GM19240 (cell line): Measurements from ENCODE around the gene TMEM248.
"Not testable (repeated sequence)": the region's sequence is repeated elsewhere in the genome, so short reads cannot be mapped to it uniquely, and the experiment has no call there.

Experiments used
- DNase-seq: peaks from one replicate; pipeline ENCODE4 v3.0.0; 2011; ENCODE audit warnings: low spot score; ENCODE audit not compliant: insufficient read length

The TMEM248 gene

DNA sequence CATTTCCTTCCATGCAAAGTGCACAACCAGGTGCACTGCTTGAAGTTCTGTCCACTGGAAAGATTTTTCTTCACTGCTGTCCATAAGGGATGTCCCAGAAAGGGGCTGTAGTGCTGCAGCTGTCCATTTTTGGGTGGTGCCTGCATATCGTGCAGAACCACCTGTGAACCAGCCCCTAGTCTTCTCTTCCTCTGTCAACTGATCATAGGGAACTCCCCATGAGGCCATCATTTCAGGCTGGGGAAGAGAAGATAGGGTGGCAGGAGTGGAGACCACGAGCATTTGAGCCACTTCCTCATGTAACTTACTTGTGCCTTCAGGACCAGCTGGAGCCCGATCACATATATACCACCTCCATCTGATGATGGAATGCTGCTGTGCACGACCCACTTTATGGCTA is 12.4 kb upstream of the TMEM248 start:
- not testable (repeated sequence) for DNase-seq

DNA sequence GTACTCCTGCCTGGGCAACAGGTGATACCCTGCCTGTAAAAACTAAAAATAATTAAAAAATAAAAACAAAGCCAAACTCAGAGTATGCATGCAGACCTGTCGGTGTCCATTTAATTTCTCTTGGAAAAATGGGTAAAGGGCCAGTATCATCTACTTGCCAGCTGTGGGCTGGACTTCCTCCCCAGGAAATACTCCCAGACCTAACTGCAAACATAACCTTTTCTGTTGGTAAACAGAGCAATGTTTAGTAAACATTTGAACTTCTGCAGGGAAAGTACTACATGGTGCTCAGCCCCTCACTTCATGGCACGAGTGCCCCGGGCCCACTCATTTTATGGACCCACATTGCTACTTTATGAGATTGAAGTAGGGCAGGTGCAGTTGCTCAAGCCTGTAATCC is 10.2 kb upstream of the TMEM248 start:
- no peak for DNase-seq

DNA sequence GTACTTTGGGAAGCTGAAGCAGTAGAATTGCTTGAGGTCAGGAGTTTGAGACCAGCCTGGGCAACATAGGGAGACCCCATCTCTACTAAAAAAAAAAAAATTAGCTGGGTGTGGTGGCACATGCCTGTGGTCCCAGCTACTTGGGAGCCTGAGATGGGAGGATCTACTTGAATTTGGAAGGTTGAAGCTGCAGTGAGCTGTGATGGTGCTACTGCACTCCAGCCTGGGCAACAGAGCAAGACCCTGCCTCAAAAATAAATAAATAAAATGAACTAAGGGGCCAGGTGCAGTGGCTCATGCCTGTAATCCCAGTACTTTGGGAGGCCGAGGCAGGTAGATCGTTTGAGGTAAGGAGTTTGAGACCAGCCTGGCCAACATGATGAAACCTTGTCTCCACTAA is 9.8 kb upstream of the TMEM248 start:
- DNase-seq: not testable (repeated sequence)

GRCh38 chr7:66912195-66912594 is 8.8 kb upstream of the TMEM248 start:
- DNase-seq: no peak

DNA sequence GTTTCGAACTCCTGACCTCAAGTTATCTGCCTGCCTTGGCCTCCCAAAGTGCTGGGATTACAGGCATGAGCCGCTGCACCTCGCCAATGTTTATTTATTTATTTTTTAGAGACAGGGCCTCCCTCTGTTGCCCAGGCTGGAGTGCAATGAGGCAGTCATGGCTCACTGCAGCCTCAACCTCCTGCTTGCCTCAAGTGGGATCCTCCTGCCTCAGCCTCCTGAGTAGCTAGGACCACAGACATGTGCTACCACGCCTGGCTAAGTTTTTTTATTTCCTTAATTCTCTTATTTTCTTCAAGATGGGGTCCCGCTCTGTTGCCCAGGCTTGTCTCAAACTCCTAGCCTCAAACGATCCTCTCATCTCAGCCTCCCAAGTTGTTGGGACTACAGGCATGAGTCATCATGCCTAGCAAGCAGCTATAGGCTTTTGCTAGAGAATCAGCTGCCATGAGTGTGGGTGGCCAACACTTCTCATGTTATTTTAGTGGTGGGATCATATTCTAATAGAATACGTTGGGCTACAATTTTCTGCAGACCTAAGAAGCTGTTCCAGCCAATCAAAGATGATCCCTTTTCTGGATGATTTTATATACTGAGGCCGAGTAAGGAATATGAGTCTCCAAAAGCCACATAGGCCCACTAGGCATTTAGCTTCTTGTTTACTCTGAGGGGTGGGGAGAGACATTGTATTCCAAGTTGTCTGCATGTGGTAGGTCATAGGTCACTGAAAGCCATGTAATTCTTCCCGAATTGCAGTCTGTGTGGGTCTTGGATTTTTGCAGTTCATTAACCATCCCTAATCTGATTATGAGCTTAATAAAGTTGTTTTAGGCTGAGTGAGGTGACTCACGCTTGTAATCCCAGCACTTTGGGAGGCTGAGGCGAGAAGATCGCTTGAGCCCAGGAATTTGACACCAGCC is 7.6 kb upstream of the TMEM248 start:
- no peak for DNase-seq

DNA sequence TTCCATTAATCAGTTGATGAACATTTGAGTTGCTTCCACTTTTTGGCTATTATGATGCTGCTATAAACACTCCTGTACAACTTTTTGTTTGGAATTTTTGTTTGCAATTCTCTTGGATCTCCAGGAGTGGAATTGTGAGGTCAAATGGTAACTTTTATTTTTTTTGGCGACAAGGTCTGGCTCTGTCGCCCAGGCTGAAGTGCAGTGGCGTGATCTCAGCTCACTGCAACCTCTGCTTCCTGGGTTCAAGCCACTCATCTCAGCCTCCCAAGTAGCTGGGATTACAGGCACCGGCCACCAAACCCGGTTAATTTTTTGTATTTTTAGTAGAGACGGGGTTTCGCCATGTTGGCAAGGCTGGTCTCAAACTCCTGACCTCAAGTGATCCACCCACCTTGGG is 3.1 kb upstream of the TMEM248 start:
- not testable (repeated sequence) for DNase-seq

GRCh38 chr7:66919304-66919703 is 1.7 kb upstream of the TMEM248 start:
- DNase-seq: no peak

DNA sequence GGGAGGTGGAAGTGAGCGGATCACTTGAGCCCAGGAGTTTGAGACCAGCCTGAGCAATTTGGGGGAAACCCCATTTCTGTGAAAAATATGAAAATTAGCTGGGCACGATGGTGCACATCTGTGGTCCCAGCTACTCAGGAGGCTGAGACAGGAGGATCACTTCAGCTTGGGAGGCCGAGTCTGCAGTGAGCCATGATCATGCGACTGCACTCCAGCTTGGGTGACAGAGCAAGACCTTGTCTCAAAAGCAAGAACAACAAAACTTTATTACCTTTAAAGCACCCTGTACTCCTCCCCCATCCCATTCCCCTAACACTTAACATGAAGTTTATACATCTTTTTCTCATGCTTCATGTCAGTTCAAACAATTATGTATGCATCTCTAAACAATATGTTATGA is 1.3 kb upstream of the TMEM248 start:
- DNase-seq: no peak

DNA sequence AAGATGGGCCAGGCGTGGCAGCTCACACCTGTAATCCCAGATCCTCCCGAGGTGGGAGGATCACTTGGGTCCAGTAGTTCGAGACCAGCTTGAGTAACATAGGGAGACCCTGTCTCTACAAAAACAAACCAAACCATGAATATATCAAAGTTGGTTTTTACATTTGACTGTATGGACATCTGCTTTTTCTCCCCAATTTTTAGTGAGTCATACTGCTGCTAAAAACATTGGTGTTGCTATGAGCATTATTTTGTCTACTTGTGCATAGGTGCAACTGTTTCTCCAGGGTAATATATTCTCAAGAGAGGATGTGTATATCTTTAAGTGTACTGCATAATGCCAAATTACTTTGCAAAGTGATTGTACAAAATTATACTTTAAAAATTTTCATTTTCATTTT is 769 bp upstream of the TMEM248 start:
- no peak for DNase-seq

DNA sequence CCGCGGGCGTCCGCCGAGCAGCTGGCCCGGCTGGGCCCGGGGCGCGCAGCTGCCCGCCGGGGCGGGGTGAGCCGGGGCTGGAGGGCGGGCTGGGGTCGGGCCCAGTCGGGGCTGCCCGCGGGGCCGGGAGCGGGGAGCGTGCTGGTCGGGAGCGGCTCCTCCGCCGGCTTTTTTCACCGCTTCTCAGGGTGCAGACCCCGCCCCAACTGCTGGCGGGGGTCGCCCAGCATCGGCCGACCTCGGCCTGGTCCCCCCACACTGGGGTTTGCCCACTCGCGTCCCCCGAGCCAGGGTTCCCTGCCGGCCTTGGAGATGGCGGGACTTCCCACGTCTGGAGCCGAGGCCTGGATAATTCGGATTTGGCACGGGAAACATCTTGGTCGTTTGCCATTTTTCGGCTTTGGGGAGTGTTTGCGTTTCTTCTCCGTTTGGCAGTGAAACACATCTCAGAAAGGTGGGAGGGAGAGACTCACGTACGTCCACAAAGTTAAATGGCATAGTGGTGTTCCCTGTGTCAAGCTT is 432 bp downstream of the TMEM248 start:
- DNase-seq: no peak

DNA sequence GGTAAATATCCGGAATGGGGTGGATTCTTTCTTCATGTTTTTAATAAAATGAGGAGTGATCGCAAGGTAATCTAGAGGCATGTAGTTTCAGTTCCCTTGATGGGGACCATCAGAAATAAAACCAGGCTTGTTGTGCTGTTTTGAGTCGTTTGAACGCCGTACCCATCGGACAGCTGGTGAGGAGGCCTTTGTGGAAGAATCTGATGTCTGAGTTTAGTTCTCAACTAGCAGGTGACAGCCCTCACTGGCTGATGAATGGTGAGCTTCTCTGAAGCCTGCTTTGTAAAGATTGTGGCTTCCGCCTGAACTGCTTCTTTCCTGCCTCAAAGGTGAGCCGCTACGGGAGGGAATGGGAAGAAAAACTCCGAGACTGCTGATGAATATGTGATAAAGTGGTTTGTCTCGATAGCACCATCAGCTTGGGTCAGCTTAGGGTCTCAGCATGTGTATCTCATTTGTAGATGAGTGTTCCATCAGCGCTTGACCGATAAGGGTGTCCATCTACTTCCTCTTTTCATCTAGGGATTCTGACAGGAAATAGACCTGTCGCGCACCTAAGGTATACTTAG is 977 bp downstream of the TMEM248 start:
- peak; percentile 28 for DNase-seq

GRCh38 chr7:66925255-66925654 is 4.2 kb downstream of the TMEM248 start:
- no peak for DNase-seq

DNA sequence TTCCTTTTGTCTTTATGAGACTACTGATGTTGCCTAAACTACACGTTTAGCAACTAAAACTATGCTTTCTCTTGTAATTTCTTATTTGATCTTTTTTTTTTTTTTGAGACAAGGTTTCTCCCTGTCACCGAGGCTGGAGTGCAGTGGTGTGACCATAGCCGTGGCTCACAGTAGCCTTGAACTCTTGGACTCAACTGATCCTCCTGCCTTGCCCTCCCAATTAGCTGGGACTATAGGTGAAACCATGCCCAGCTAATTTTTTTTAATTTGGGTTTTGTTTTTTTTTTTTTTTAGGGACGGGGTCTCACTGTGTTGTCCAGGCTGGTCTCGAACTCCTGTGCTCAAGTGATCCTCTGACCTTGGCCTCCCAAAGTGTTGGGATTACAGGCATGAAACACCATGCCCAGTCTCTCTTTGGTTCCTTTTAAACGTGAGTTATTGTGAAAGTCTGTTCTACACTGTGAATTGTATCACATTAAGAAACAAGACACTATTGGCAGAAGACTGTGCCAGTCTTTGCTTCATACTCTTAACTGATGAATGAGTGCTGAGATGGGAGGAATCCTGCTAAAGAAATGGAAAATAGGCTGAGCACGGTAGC is 6.4 kb downstream of the TMEM248 start:
- no peak for DNase-seq

DNA sequence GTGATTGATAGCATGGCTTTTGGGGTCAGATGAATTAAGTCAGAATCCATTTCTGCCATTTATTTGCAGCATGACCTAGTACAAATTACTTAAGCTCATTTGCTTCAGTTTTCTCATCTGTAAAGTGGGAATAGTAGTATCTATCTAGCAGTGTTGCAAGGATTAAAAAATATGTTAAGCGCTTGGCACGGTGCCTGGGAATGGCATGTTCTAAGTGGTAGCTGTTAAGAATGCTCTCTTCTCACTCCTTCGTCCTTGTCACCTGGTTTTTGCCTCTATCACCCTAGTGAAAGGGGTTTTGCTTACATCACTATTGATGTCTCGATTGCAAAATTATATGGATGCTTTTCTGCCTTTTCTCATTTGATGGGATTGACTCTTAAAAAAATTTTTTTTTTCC is 7.4 kb downstream of the TMEM248 start:
- no peak for DNase-seq

GRCh38 chr7:66929165-66929564 is 8.1 kb downstream of the TMEM248 start:
- no peak for DNase-seq

DNA sequence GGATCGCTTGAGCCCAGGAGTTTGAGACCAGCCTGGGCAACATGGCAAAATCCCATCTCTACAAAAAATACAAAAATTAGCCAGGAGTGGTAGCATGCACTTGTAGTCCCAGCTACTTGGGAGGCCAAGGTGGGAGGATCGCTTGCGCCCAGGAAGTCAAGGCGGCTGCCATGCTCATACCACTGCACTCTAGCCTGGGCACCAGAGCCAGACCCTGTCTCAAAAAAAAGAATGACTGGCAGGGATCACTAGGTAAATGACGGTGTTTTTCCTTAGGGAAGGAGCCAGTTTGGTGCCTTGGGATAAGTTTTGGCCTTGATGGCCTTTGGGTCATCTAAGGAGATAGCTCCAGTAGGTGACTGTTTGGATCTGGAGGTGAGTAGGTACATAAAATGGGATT is 8.9 kb downstream of the TMEM248 start:
- DNase-seq: no peak

- no peak for DNase-seq
Measured at GRCh38 chr7:66930341-66930740, 9.3 kb downstream of the TMEM248 start.

DNA sequence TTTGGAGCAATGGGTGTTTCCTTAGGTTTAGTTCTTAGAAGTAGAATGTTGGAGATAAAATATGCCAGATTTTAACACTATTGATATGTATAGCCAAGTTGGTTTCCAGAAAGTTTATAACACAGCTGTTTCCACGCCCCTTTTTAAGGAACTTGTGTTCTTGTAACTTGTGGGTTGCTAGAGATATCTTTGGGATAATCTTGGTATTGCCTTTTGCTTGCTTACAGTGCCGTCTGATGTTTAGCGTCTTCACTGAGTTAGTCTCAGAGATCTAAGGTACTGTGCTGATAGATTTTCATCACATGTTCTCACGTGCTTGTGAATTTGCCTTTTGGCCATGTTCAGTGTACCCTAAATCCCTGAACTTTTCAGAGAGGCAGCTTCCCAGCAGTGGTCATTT is 12.4 kb downstream of the TMEM248 start:
- no peak for DNase-seq

GRCh38 chr7:66937940-66938339 is 16.9 kb downstream of the TMEM248 start:
- DNase-seq: no peak

GRCh38 chr7:66939325-66939724 is 18.3 kb downstream of the TMEM248 start:
- DNase-seq: no peak

DNA sequence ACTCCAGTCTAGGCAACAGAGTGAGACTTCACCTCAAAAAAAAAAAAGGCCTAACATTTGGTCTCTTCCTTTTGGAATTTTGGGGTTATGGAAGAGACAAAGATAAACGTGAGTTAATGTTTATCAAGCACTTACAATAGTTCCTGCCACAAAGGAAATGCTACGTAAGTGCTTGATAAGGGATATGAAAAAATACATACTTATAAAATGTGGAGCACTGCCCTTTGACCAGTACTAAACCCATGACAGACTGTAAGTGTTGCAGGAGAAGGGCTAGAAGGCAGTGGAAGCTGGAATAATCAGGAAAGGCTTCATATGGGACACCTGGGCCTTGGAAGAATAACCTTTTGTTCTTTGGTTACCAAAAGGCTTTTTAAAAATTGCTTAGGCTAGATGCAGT is 25.5 kb downstream of the TMEM248 start:
- no peak for DNase-seq

GRCh38 chr7:66948480-66949109 is 27.6 kb downstream of the TMEM248 start:
- no peak for DNase-seq
